H1 (cell line): ENCODE results near the gene SEH1L. TPM values are rescaled to one million over a fixed set of nuclear protein-coding genes. Genes with fewer than 3 reads are reported as not detected.

Source experiments
- CTCF ChIA-PET: fragments of 300-600 bp; sonication (Branson Sonifier 250); formaldehyde crosslinking; loops from one replicate; lab custom pipeline; 2021; ENCODE audit not compliant: partially characterized antibody; lab: Charles Lee
- POLR2A ChIA-PET: fragments of 300-600 bp; sonication (Branson Sonifier 250); formaldehyde crosslinking; loops from one replicate; lab custom pipeline; 2021; ENCODE audit warnings: inconsistent platforms; ENCODE audit not compliant: partially characterized antibody; lab: Charles Lee
- DNase-seq, 2 experiments: peaks; one replicate each; pipeline versions ENCODE4 v3.0.0 to v3.0.0-alpha.2; 2010 to 2022; ENCODE audit warnings: low spot score in 2 of 2, low read depth in 1 of 2, mixed read lengths in 1 of 2
- FAIRE-seq: peaks from 2 replicates; lab custom pipeline; 2011; peaks lifted over from hg19 to GRCh38; lab: Jason Lieb, UNC
- H2AFZ ChIP-seq: 2 replicates; pipeline ENCODE4 v1.8.1; 2012; ENCODE audit warnings: low read length, inconsistent platforms
- H2AK5ac ChIP-seq: 2 replicates; pipeline ENCODE4 v1.6.1; 2013; ENCODE audit warnings: low read depth, low read length
- H2BK120ac ChIP-seq: replicated peaks from 2 replicates; pipeline ENCODE3; 2013; ENCODE audit warnings: low read depth, low read length, inconsistent platforms
- H2BK12ac ChIP-seq: 2 replicates; pipeline ENCODE4 v1.6.1; 2013; ENCODE audit warnings: low read depth, low read length
- H2BK15ac ChIP-seq: 2 replicates; pipeline ENCODE4 v1.6.1; 2013; ENCODE audit warnings: low read length
- H2BK20ac ChIP-seq: 2 replicates; pipeline ENCODE4 v1.6.1; 2013; ENCODE audit warnings: low read length
- H2BK5ac ChIP-seq: 2 replicates; pipeline ENCODE4 v1.6.1; 2013; ENCODE audit warnings: low read depth, low read length
- H3K14ac ChIP-seq: 2 replicates; pipeline ENCODE4 v1.6.1; 2013; ENCODE audit warnings: inconsistent platforms; ENCODE audit not compliant: insufficient read length
- H3K18ac ChIP-seq: 2 replicates; pipeline ENCODE4 v1.6.1; 2013; ENCODE audit warnings: low read length; ENCODE audit errors: extremely low read depth
- H3K23ac ChIP-seq: 2 replicates; pipeline ENCODE4 v1.6.1; 2013; ENCODE audit warnings: inconsistent platforms; ENCODE audit not compliant: insufficient read length
- H3K23me2 ChIP-seq: 2 replicates; pipeline ENCODE4 v1.6.1; 2013; ENCODE audit warnings: low read depth, low read length
- H3K27ac ChIP-seq: 2 replicates; pipeline ENCODE4 v1.6.1; 2011; ENCODE audit warnings: low read depth, low read length, inconsistent platforms
- H3K27me3 ChIP-seq, 4 experiments: replicated peaks in 1 of 4; 1 replicate in 1 of 4; 2 replicates in 3 of 4; pipeline versions ENCODE4 v1.6.1 to v1.8.1; 2011 to 2013; ENCODE audit warnings: low read length in 3 of 4, mild to moderate bottlenecking in 3 of 4, inconsistent platforms in 2 of 4, mixed read lengths in 2 of 4, moderate library complexity in 1 of 4; ENCODE audit not compliant: control insufficient read depth in 3 of 4, insufficient read depth in 3 of 4; ENCODE audit errors: extremely low read depth in 1 of 4
- H3K36me3 ChIP-seq, 4 experiments: 2 replicates each; pipeline versions ENCODE4 v1.6.1 to v1.8.1; 2011 to 2013; ENCODE audit warnings: mild to moderate bottlenecking in 4 of 4, low read length in 3 of 4, moderate library complexity in 2 of 4, control low read depth in 1 of 4, inconsistent platforms in 1 of 4; ENCODE audit not compliant: insufficient read depth in 4 of 4, control insufficient read depth in 2 of 4
- H3K4ac ChIP-seq: replicated peaks from 2 replicates; pipeline ENCODE3; 2013; ENCODE audit warnings: low read length, low read depth, mixed read lengths, inconsistent platforms; ENCODE audit not compliant: insufficient read length
- H3K4me1 ChIP-seq, 4 experiments: replicated peaks in 1 of 4; 1 replicate in 1 of 4; 2 replicates in 3 of 4; pipeline versions ENCODE4 v1.6.1 to v1.8.1; 2011 to 2013; ENCODE audit warnings: low read length in 3 of 4, inconsistent platforms in 2 of 4, mixed read lengths in 1 of 4; ENCODE audit not compliant: insufficient read depth in 4 of 4, control insufficient read depth in 3 of 4
- H3K4me2 ChIP-seq, 2 experiments: 2 replicates each; pipeline versions ENCODE4 v1.6.1 to v1.8.1; 2011 to 2013; ENCODE audit warnings: low read depth in 2 of 2, low read length in 2 of 2, control low read depth in 1 of 2, inconsistent platforms in 1 of 2, mild to moderate bottlenecking in 1 of 2; ENCODE audit not compliant: insufficient read depth in 1 of 2
- H3K4me3 ChIP-seq, 4 experiments: fragments of 200-600, 300-600 bp in 1 of 4; sonication (generic), shearing (Covaris generic), sonication (Bioruptor Twin) in 1 of 4; 2 replicates each; pipeline versions ENCODE4 v1.5.1 to v1.8.1; 2011 to 2016; ENCODE audit warnings: low read length in 4 of 4, low read depth in 3 of 4, control low read depth in 2 of 4, inconsistent platforms in 2 of 4, mild to moderate bottlenecking in 2 of 4, mixed read lengths in 1 of 4, moderate library complexity in 1 of 4; ENCODE audit not compliant: insufficient read depth in 2 of 4; ENCODE audit errors: extremely low read depth in 1 of 4
- H3K56ac ChIP-seq: replicated peaks from 2 replicates; pipeline ENCODE3; 2013; ENCODE audit warnings: low read depth, mild to moderate bottlenecking, mixed read lengths, low read length, inconsistent platforms; ENCODE audit not compliant: insufficient read length
- H3K79me1 ChIP-seq: 2 replicates; pipeline ENCODE4 v1.6.1; 2013; ENCODE audit warnings: low read depth, low read length, control low read depth
- H3K79me2 ChIP-seq, 2 experiments: 2 replicates each; pipeline versions ENCODE4 v1.6.1 to v1.8.1; 2012 to 2013; ENCODE audit warnings: low read length in 2 of 2, mild to moderate bottlenecking in 2 of 2, inconsistent platforms in 1 of 2; ENCODE audit not compliant: insufficient read depth in 2 of 2, control insufficient read depth in 1 of 2
- H3K9ac ChIP-seq, 4 experiments: replicated peaks in 1 of 4; 1 replicate in 1 of 4; 2 replicates in 3 of 4; pipeline versions ENCODE4 v1.6.1 to v1.8.1; 2011 to 2013; ENCODE audit warnings: low read depth in 3 of 4, low read length in 3 of 4, control low read depth in 2 of 4, mild to moderate bottlenecking in 2 of 4, moderate library complexity in 2 of 4, inconsistent platforms in 1 of 4; ENCODE audit errors: extremely low read depth in 1 of 4
- H3K9me3 ChIP-seq, 2 experiments: 2 replicates each; pipeline versions ENCODE4 v1.6.1 to v1.8.1; 2012 to 2013; ENCODE audit warnings: mild to moderate bottlenecking in 2 of 2, moderate library complexity in 2 of 2, control low read depth in 1 of 2, inconsistent platforms in 1 of 2, low read depth in 1 of 2, low read length in 1 of 2, mixed read lengths in 1 of 2; ENCODE audit not compliant: insufficient read depth in 2 of 2
- H4K20me1 ChIP-seq, 2 experiments: replicated peaks in 1 of 2; 2 replicates each; pipeline versions ENCODE3 to v1.8.1; 2011 to 2013; ENCODE audit warnings: inconsistent platforms in 2 of 2, low read length in 2 of 2, mild to moderate bottlenecking in 1 of 2; ENCODE audit not compliant: insufficient read depth in 2 of 2, control insufficient read depth in 1 of 2
- H4K5ac ChIP-seq: 2 replicates; pipeline ENCODE4 v1.6.1; 2013; ENCODE audit warnings: low read length, low read depth, mixed read lengths, inconsistent platforms; ENCODE audit not compliant: insufficient read length
- H4K8ac ChIP-seq: 2 replicates; pipeline ENCODE4 v1.8.0; 2013; ENCODE audit warnings: mild to moderate bottlenecking, moderate library complexity, low read length, inconsistent platforms; ENCODE audit not compliant: insufficient read depth; ENCODE audit errors: extremely low read depth
- H4K91ac ChIP-seq: replicated peaks from 2 replicates; pipeline ENCODE3; 2013; ENCODE audit warnings: low read length, mixed read lengths, inconsistent platforms; ENCODE audit not compliant: insufficient read length
- E2F6 ChIP-seq: IDR thresholded peaks from 2 replicates; pipeline ENCODE4 v1.6.1; 2012; ENCODE audit warnings: inconsistent platforms
- KDM1A ChIP-seq: fragments of 200-600, 300-600 bp; sonication (generic); IDR thresholded peaks from 2 replicates; pipeline ENCODE4 v1.7.1; 2016; ENCODE audit warnings: mild to moderate bottlenecking, low read length, borderline replicate concordance
- PHF8 ChIP-seq: fragments of 200-600 bp; sonication (generic); conservative IDR thresholded peaks from 2 replicates; pipeline ENCODE4 v1.7.1; 2012; ENCODE audit warnings: low read depth, mild to moderate bottlenecking, inconsistent platforms, low read length, moderate library complexity
- POLR2A ChIP-seq, 2 experiments: IDR thresholded peaks; 1 replicate in 1 of 2; 2 replicates in 1 of 2; pipeline ENCODE4 v1.6.1; 2011; ENCODE audit warnings: low read depth in 2 of 2, low read length in 2 of 2, mild to moderate bottlenecking in 2 of 2; ENCODE audit errors: control extremely low read depth in 1 of 2
- SAP30 ChIP-seq: fragments of 300-600 bp; sonication (generic); IDR thresholded peaks from 2 replicates; pipeline ENCODE4 v1.7.1; 2012; ENCODE audit warnings: low read length, moderate library complexity, mild to moderate bottlenecking, inconsistent platforms; ENCODE audit not compliant: insufficient read depth, insufficient replicate concordance
- SRF ChIP-seq: IDR thresholded peaks from 2 replicates; pipeline ENCODE4 v1.6.1; 2011; ENCODE audit warnings: mild to moderate bottlenecking, low read depth, low read length, moderate library complexity
- TBP ChIP-seq: IDR thresholded peaks from 2 replicates; pipeline ENCODE4 v1.6.1; 2011; ENCODE audit warnings: low read depth, low read length, improper control_type of control experiment
- WGBS, 2 experiments: shearing (Covaris generic) in 1 of 2; methylation state at CpG; one replicate each; pipeline versions ENCODE4 v1.1.6 to v1.1.7; 2013 to 2015; ENCODE audit warnings: low lambda C conversion rate in 2 of 2, mixed read lengths in 2 of 2, inconsistent platforms in 1 of 2, low coverage in 1 of 2, missing lambda C conversion rate in 1 of 2; ENCODE audit not compliant: insufficient replicate concordance in 2 of 2, insufficient coverage in 1 of 2, insufficient read length in 1 of 2; ENCODE audit errors: extremely low coverage in 1 of 2, missing lambda C conversion rate in 1 of 2; 5-methylcytosine and 5-hydroxymethylcytosine counted together
- polyA plus RNA-seq, 7 experiments: library from polyadenylated mRNA; depleted of rRNA in 3 of 7; stranded (reverse) in 5 of 7; unstranded in 2 of 7; fragments of >200 nt in 5 of 7; fragments of 200-250 nt in 2 of 7; gene quantifications; 1 replicate in 5 of 7; 2 replicates in 1 of 7; 4 replicates in 1 of 7; pipeline versions ENCODE4 v1.2.1 to v1.2.3, GENCODE V29; 2011 to 2013; ENCODE audit warnings: missing spikeins in 2 of 7, mixed read lengths in 2 of 7
- total RNA-seq: library from RNA; stranded (reverse); fragmentation: NEBNext Ultra II Directional; extraction: Animal tissue kit (Norgen Biotek cat#: 25700); gene quantifications from 2 replicates; pipeline ENCODE4 v1.2.1, GENCODE V29; 2021
- TF ChIP-seq, protein P1 (sequence below): IDR thresholded peaks from 2 replicates; pipeline ENCODE4 v1.6.1; 2011; ENCODE audit warnings: low read depth, mild to moderate bottlenecking, low read length; ENCODE audit not compliant: insufficient read depth
- TF ChIP-seq, protein P2 (sequence below): IDR thresholded peaks from 2 replicates; pipeline ENCODE4 v1.6.1; 2012; ENCODE audit warnings: low read length, inconsistent platforms

SEH1L gene
- total and polyA plus RNA-seq, 2 of the 8 experiments (the other 6 are each of a cell fraction or from before 2014, with no cell fraction given): 41.7 to 96.7 TPM

DNA sequence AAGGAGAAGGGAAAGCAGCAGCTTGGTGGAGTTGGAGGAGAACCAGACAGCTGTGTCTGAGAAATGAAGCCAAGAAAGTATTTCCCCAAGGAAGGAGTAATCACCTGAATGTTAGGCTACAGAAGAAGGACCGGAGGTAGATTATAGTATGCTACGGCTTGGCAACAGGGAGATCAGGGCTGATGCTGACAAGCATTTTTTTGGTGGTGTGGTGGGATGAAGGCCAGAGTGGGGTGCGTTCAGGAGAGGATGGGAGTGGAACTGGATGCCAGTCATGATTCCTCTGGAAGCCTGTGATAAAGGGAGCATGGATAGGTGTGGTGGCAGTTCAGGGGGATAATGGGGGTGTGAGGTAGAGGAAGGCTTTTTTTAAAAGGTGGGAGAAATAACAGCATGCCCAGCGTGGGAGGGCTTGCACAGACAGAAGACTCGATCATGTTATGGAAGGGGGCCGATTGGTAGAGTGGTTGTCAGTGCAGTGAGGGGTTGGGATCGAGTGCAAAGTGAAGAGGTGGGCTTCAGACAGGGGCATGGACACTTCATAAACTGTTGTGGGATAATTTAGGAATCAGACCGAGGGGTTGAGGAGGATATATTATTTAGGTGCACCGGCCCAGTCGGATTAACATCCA lies 49.0 kb downstream of the SEH1L start:
- no peak overlapping the region for H3K56ac ChIP-seq
- no peak for DNase-seq
- CTCF ChIA-PET: interaction anchor here (1.1 kb wide), 1 partner anchor 267 kb away, joined by 3 read pairs; no protein-coding TSS in a partner anchor
- H2AFZ ChIP-seq: no peak overlapping the region
- H2BK12ac ChIP-seq: no peak overlapping the region
- peaks cover 3% of the 10 kb centered on the region; the same call in 1 of the 2 replicates for H3K23me2 ChIP-seq
- peaks cover 0 to 10% (median 1%) of the 10 kb centered on the region in 4 experiments; a peak in 2 of 8 replicates for H3K36me3 ChIP-seq
- H2BK20ac ChIP-seq: no peak overlapping the region
- no peak overlapping the region for H4K5ac ChIP-seq
- no peak overlapping the region for H3K27ac ChIP-seq
- H3K9me3 ChIP-seq: no peaks in the 10 kb centered on the region
- H3K27me3 ChIP-seq: no peaks in the 10 kb centered on the region
- 0 out of 2 replicates have a peak overlapping the region, but pooled peaks have one; percentile 65 for H2AK5ac ChIP-seq
- H2BK15ac ChIP-seq: no peak overlapping the region
- no peak overlapping the region for H3K9ac ChIP-seq
- POLR2A ChIA-PET: interaction anchor here (1.1 kb wide), 1 partner anchor 8 kb away, joined by 3 read pairs; no protein-coding TSS in a partner anchor
- no peak overlapping the region for H2BK5ac ChIP-seq
- H3K4me1 ChIP-seq: peaks cover 0 to 6% (median 1%) of the 10 kb centered on the region in 4 experiments; a peak in 2 of 7 replicates
- peaks cover 23% of the 10 kb centered on the region for H3K79me1 ChIP-seq
- H4K91ac ChIP-seq: no peak overlapping the region
- H2BK120ac ChIP-seq: no peak overlapping the region
- no peak overlapping the region for H3K4me2 ChIP-seq
- peaks cover 31 to 75% of the 10 kb centered on the region in 2 experiments for H3K79me2 ChIP-seq
- no peak overlapping the region for H4K8ac ChIP-seq
- 91% methylated on average over 10 of the region's 10 CpGs; no CpG with 5 or more reads in 1 of the 2 experiments for WGBS, 2 experiments
- no peak overlapping the region for H3K14ac ChIP-seq
- H3K23ac ChIP-seq: no peak overlapping the region
- no peak for FAIRE-seq
- no peak overlapping the region for H3K4ac ChIP-seq
- peaks cover 1 to 2% of the 10 kb centered on the region in 2 experiments for H4K20me1 ChIP-seq
- no peak overlapping the region; the same call in 1 of the 2 replicates for H3K18ac ChIP-seq
- H3K4me3 ChIP-seq: no peak overlapping the region
- TF ChIP-seq, protein P1, sequence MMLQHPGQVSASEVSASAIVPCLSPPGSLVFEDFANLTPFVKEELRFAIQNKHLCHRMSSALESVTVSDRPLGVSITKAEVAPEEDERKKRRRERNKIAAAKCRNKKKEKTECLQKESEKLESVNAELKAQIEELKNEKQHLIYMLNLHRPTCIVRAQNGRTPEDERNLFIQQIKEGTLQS: no peak
- TF ChIP-seq, protein P2, sequence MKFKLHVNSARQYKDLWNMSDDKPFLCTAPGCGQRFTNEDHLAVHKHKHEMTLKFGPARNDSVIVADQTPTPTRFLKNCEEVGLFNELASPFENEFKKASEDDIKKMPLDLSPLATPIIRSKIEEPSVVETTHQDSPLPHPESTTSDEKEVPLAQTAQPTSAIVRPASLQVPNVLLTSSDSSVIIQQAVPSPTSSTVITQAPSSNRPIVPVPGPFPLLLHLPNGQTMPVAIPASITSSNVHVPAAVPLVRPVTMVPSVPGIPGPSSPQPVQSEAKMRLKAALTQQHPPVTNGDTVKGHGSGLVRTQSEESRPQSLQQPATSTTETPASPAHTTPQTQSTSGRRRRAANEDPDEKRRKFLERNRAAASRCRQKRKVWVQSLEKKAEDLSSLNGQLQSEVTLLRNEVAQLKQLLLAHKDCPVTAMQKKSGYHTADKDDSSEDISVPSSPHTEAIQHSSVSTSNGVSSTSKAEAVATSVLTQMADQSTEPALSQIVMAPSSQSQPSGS: no peak
- TF ChIP-seq SRF (no peak), POLR2A (IDR thresholded peaks at IDR 0.05; ENCODE audit: control extremely low read depth in 1 of 2, low read depth in 2 of 2, low read length in 2 of 2) (no peak), PHF8 (no peak), SAP30 (no peak), E2F6 (no peak), TBP (no peak), KDM1A (no peak)
